ENCODE results near the gene SSB.
"Not testable (repeated sequence)": the region's sequence is repeated elsewhere in the genome, so short reads cannot be mapped to it uniquely, and the experiment has no call there.

Gene SSB

GRCh38 chr2:169839954-169840746 lies 41.5 kb downstream of the SSB start:
- no peak for DNase-seq

- DNase-seq: no peak
Observed at GRCh38 chr2:169840747-169841142, 42.1 kb downstream of the SSB start.

DNA sequence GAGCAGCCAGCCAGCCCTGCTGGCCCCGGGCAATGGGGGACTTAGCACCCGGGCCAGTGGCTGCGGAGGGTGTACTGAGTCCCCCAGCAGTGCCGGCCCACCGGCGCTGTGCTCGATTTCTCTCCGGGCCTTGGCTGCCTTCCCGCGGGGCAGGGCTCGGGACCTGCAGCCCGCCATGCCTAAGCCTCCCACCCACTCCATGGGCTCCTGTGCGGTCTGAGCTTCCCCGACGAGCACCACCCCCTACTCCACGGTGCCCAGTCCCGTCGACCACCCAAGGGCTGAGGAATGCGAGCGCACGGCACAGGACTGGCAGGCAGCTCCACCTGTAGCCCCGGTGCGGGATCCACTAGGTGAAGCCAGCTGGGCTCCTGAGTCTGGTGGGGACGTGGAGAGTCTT lies 43.0 kb downstream of the SSB start:
- not testable (repeated sequence) for DNase-seq

DNA sequence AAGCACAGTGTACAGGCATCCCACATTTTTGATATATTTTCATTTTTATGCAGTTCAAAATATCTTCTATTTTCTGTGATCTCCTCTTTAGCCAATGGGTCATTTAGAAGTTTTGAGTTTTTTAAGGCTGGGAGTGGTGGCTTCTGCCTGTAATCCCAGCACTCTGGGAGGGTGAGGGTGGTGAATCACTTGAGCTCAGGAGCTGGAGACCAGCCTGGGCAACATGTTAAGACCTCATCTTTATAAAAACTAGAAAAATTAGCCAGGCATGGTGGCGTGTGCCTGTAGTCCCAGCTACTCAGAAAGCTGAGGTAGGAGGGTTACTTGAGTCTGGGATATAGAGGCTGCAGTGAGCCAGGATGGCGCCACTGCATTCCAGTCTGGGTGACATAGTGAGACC lies 46.3 kb downstream of the SSB start:
- DNase-seq: no peak

DNA sequence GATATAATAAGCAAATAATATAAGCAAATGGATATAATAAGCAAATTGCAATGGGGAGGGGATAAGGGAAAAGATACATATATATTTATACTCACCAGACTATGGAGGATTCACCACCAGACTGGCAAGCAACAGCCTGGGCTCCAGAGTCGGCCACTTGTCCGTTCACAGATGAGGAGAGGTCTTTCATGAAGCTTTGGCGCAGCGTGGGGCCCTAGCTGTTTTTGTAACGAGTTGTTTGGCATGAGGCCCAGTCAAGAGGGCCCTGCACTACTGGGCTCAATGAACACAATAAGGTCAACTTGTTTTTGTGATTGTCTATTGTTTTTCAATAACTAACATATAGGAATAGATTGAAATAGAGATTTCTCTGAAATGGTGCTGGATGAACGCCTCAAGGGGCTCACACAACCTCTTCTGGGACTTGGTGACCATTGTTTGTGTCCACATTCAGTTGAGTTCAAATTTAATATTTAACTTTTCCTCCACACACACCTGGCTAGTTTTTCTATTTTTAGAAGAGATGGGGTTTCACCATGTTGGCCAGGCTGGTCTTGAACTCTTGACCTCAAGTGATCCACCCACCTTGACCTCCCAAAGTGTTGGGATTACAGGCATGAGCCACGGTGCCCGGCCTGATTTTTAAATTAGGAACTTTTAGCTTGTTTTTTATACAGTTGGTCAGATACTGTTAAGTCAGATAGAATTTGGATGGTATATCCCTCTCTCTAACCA lies 50.5 kb downstream of the SSB start:
- not testable (repeated sequence) for DNase-seq

GRCh38 chr2:169849710-169850109 lies 51.0 kb downstream of the SSB start:
- DNase-seq: no peak

- DNase-seq: no peak
Observed at GRCh38 chr2:169853041-169853668, 54.5 kb downstream of the SSB start.

DNA sequence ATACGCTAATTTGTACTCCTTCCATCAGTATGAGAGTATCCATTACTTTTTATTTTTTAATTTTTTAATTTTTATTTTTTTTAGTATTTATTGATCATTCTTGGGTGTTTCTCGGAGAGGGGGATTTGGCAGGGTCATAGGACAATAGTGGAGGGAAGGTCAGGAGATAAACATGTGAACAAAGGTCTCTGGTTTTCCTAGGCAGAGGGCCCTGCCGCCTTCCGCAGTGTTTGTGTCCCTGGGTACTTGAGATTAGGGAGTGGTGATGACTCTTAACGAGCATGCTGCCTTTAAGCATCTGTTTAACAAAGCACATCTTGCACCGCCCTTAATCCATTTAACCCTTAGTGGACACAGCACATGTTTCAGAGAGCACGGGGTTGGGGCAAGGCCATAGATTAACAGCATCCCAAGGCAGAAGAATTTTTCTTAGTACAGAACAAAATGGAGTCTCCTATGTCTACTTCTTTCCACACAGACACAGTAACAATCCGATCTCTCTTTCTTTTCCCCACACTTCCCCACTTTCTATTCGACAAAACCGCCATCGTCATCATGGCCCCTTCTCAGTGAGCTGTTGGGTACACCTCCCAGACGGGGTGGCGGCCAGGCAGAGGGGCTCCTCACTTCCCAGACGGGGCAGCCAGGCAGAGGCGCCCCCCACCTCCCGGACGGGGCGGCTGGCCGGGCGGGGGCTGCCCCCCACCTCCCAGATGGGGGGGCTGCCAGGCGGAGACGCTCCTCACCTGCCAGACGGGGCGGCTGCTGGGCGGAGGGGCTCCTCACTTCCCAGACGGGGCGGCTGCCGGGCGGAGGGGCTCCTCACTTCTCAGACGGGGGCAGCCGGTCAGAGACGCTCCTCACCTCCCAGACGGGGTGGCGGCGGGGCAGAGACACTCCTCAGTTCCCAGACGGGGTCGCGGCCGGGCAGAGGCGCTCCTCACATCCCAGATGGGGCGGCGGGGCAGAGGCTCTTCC lies 56.9 kb downstream of the SSB start:
- not testable (repeated sequence) for DNase-seq

GRCh38 chr2:169859423-169859822 lies 60.8 kb downstream of the SSB start:
- no peak for DNase-seq

- DNase-seq: no peak
Observed at GRCh38 chr2:169860149-169860548, 61.5 kb downstream of the SSB start.
